ENCODE data around the gene ATP10A. TPM values are rescaled to one million over a fixed set of nuclear protein-coding genes. Genes with fewer than 3 reads are reported as not detected.
A peak's percentile ranks its signal among the peaks of the same experiment; 100 is the strongest.

The ATP10A gene
- total RNA-seq, 1 experiment from 2014 or later, result not detected

GRCh38 chr15:25742041-25742730, 120.9 kb downstream of the ATP10A start:
- H3K4me3 ChIP-seq (ENCODE audit: low read length), result no peak overlapping the region
- H3K27me3 ChIP-seq (ENCODE audit: low read length), result no peaks in the 10 kb centered on the region
- no peak for DNase-seq
- H3K9me3 ChIP-seq (ENCODE audit: low read length), result no peaks in the 10 kb centered on the region; the same call in 1 of the 2 replicates
- H3K79me2 ChIP-seq (ENCODE audit: low read length), result no peaks in the 10 kb centered on the region
- H3K9ac ChIP-seq (ENCODE audit: low read length), result no peak overlapping the region
- no peaks in the 10 kb centered on the region for H4K20me1 ChIP-seq (ENCODE audit: insufficient read depth, low read depth, low read length)
- H3K4me2 ChIP-seq (ENCODE audit: low read depth, low read length, poor library complexity, severe bottlenecking), result no peak overlapping the region
- H3K27ac ChIP-seq (ENCODE audit: low read length), result no peak overlapping the region
- H3K36me3 ChIP-seq (ENCODE audit: insufficient read depth, low read length), result no peaks in the 10 kb centered on the region
- H3K9me2 ChIP-seq (replicated peaks; ENCODE audit: insufficient read depth, low read length), result 0 out of 2 replicates have a peak, but pooled peaks cover 3% of the 10 kb centered on the region
- no peak overlapping the region for H2AFZ ChIP-seq (ENCODE audit: low read length)
- no peaks in the 10 kb centered on the region for H3K4me1 ChIP-seq (ENCODE audit: low read length)

GRCh38 chr15:25741256-25741580, 121.9 kb downstream of the ATP10A start:
- Histone ChIP-seq H3K27ac (ENCODE audit: low read length) (no peak overlapping the region), H3K79me2 (ENCODE audit: low read length) (no peaks in the 10 kb centered on the region), H3K4me3 (ENCODE audit: low read length) (no peak overlapping the region), H3K9me2 (replicated peaks; ENCODE audit: insufficient read depth, low read length) (0 out of 2 replicates have a peak, but pooled peaks cover under 1% of the 10 kb centered on the region), H3K9ac (ENCODE audit: low read length) (no peak overlapping the region), H3K4me1 (ENCODE audit: low read length) (no peaks in the 10 kb centered on the region), H3K4me2 (ENCODE audit: low read depth, low read length, poor library complexity, severe bottlenecking) (no peak overlapping the region), H3K36me3 (ENCODE audit: insufficient read depth, low read length) (no peaks in the 10 kb centered on the region), H4K20me1 (ENCODE audit: insufficient read depth, low read depth, low read length) (no peaks in the 10 kb centered on the region), H2AFZ (ENCODE audit: low read length) (no peak overlapping the region), H3K27me3 (ENCODE audit: low read length) (no peaks in the 10 kb centered on the region), H3K9me3 (ENCODE audit: low read length) (no peaks in the 10 kb centered on the region; the same call in 1 of the 2 replicates)
- DNase-seq, result no peak

DNA sequence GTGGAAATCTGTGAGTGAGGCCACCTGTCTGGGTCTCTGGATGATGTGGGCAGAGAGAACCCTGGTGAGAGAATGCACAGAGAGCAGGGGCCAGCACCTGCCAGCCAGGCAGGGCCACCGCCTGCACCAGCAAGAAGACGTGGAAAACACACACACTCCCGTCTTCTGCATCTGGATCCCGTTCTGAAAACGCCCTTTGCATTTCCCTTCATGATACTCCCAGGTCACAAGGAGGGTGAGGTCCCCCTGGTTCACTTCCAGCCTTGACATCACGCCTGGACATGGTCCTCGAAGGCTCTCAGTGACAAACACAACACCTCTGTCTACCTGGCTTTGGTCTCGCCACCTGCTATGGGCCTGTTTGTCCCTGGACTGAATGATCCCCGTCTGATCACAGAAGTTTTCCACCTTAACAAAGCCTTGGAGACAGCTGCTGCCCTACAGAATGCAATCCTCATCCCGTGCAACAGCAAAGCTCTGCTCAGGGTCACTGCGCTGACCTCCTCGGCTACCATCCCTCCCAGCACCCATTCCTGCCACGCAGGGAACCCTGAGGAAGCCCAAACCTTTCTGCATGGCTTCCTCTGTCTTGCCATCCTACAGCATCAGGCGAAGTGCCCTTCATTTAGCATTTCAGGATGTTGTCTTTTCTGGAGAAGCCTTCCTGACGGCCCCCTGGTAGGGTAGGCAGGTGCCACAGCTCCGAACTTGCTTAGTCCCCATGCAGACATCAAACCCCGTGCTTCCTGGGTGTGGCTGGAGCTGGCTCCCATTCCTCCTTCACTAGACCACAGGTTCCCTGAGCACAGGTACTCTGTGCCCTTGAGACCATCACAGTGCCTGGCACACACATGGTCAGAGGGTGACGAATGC, 122.5 kb downstream of the ATP10A start:
- Histone ChIP-seq H3K27me3 (ENCODE audit: low read length) (no peaks in the 10 kb centered on the region), H3K4me2 (ENCODE audit: low read depth, low read length, poor library complexity, severe bottlenecking) (no peak overlapping the region)

GRCh38 chr15:25739687-25740121, 123.4 kb downstream of the ATP10A start:
- Histone ChIP-seq H3K27me3 (ENCODE audit: low read length) (no peaks in the 10 kb centered on the region), H3K9me2 (replicated peaks; ENCODE audit: insufficient read depth, low read length) (no peaks in the 10 kb centered on the region), H3K4me1 (ENCODE audit: low read length) (no peaks in the 10 kb centered on the region), H3K4me2 (ENCODE audit: low read depth, low read length, poor library complexity, severe bottlenecking) (no peak overlapping the region), H3K36me3 (ENCODE audit: insufficient read depth, low read length) (no peaks in the 10 kb centered on the region), H3K9me3 (ENCODE audit: low read length) (no peaks in the 10 kb centered on the region; the same call in 1 of the 2 replicates), H3K4me3 (ENCODE audit: low read length) (no peak overlapping the region), H3K79me2 (ENCODE audit: low read length) (no peaks in the 10 kb centered on the region), H4K20me1 (ENCODE audit: insufficient read depth, low read depth, low read length) (no peaks in the 10 kb centered on the region), H3K9ac (ENCODE audit: low read length) (no peak overlapping the region), H3K27ac (ENCODE audit: low read length) (no peak overlapping the region), H2AFZ (ENCODE audit: low read length) (no peak overlapping the region)
- peak; percentile 46 for DNase-seq

More for the DNA sequence above, 122.5 kb downstream of the ATP10A start:
- H3K4me3 ChIP-seq (ENCODE audit: low read length), result no peak overlapping the region
- H3K9me3 ChIP-seq (ENCODE audit: low read length), result no peaks in the 10 kb centered on the region; the same call in 1 of the 2 replicates
- no peak overlapping the region for H3K9ac ChIP-seq (ENCODE audit: low read length)
- no peak for DNase-seq
- H3K9me2 ChIP-seq (replicated peaks; ENCODE audit: insufficient read depth, low read length), result no peaks in the 10 kb centered on the region
- no peaks in the 10 kb centered on the region for H3K4me1 ChIP-seq (ENCODE audit: low read length)
- no peak overlapping the region for H2AFZ ChIP-seq (ENCODE audit: low read length)
- H3K36me3 ChIP-seq (ENCODE audit: insufficient read depth, low read length), result no peaks in the 10 kb centered on the region
- H3K27ac ChIP-seq (ENCODE audit: low read length), result no peak overlapping the region
- H3K79me2 ChIP-seq (ENCODE audit: low read length), result no peaks in the 10 kb centered on the region
- H4K20me1 ChIP-seq (ENCODE audit: insufficient read depth, low read depth, low read length), result no peaks in the 10 kb centered on the region

- no peaks in the 10 kb centered on the region for H3K79me2 ChIP-seq (ENCODE audit: low read length)
- H3K4me3 ChIP-seq (ENCODE audit: low read length), result no peak overlapping the region
- H3K4me1 ChIP-seq (ENCODE audit: low read length), result no peaks in the 10 kb centered on the region
- no peak overlapping the region for H2AFZ ChIP-seq (ENCODE audit: low read length)
- no peak overlapping the region for H3K9ac ChIP-seq (ENCODE audit: low read length)
- no peaks in the 10 kb centered on the region; the same call in 1 of the 2 replicates for H3K9me3 ChIP-seq (ENCODE audit: low read length)
- H3K36me3 ChIP-seq (ENCODE audit: insufficient read depth, low read length), result no peaks in the 10 kb centered on the region
- H4K20me1 ChIP-seq (ENCODE audit: insufficient read depth, low read depth, low read length), result no peaks in the 10 kb centered on the region
- H3K27me3 ChIP-seq (ENCODE audit: low read length), result no peaks in the 10 kb centered on the region
- H3K9me2 ChIP-seq (replicated peaks; ENCODE audit: insufficient read depth, low read length), result no peaks in the 10 kb centered on the region
- H3K27ac ChIP-seq (ENCODE audit: low read length), result no peak overlapping the region
- no peak overlapping the region for H3K4me2 ChIP-seq (ENCODE audit: low read depth, low read length, poor library complexity, severe bottlenecking)
- DNase-seq, result no peak
These were observed 124.8 kb downstream of the ATP10A start for GRCh38 chr15:25738171-25738965.

GRCh38 chr15:25737218-25737643, 125.9 kb downstream of the ATP10A start:
- Histone ChIP-seq H3K4me2 (ENCODE audit: low read depth, low read length, poor library complexity, severe bottlenecking) (no peak overlapping the region), H3K9me2 (replicated peaks; ENCODE audit: insufficient read depth, low read length) (no peaks in the 10 kb centered on the region), H3K27me3 (ENCODE audit: low read length) (no peaks in the 10 kb centered on the region), H3K4me1 (ENCODE audit: low read length) (no peaks in the 10 kb centered on the region), H4K20me1 (ENCODE audit: insufficient read depth, low read depth, low read length) (no peaks in the 10 kb centered on the region), H2AFZ (ENCODE audit: low read length) (no peak overlapping the region), H3K79me2 (ENCODE audit: low read length) (no peaks in the 10 kb centered on the region), H3K9me3 (ENCODE audit: low read length) (no peaks in the 10 kb centered on the region; the same call in 1 of the 2 replicates), H3K9ac (ENCODE audit: low read length) (no peak overlapping the region), H3K27ac (ENCODE audit: low read length) (no peak overlapping the region), H3K4me3 (ENCODE audit: low read length) (no peak overlapping the region), H3K36me3 (ENCODE audit: insufficient read depth, low read length) (no peaks in the 10 kb centered on the region)
- DNase-seq, result no peak

GRCh38 chr15:25736461-25736860, 126.7 kb downstream of the ATP10A start:
- Histone ChIP-seq H3K36me3 (ENCODE audit: insufficient read depth, low read length) (no peaks in the 10 kb centered on the region), H3K27ac (ENCODE audit: low read length) (no peak overlapping the region), H4K20me1 (ENCODE audit: insufficient read depth, low read depth, low read length) (no peaks in the 10 kb centered on the region), H3K79me2 (ENCODE audit: low read length) (no peaks in the 10 kb centered on the region), H2AFZ (ENCODE audit: low read length) (no peak overlapping the region), H3K9me3 (ENCODE audit: low read length) (no peaks in the 10 kb centered on the region; the same call in 1 of the 2 replicates), H3K9me2 (replicated peaks; ENCODE audit: insufficient read depth, low read length) (no peaks in the 10 kb centered on the region), H3K4me1 (ENCODE audit: low read length) (no peaks in the 10 kb centered on the region), H3K4me3 (ENCODE audit: low read length) (no peak overlapping the region), H3K4me2 (ENCODE audit: low read depth, low read length, poor library complexity, severe bottlenecking) (no peak overlapping the region), H3K9ac (ENCODE audit: low read length) (no peak overlapping the region), H3K27me3 (ENCODE audit: low read length) (no peaks in the 10 kb centered on the region)
- DNase-seq, result no peak

Measured in Karpas-422 (cell line).